ENCODE data around the gene UNG.

UNG gene

GRCh38 chr12:109157986-109158385 is 60.6 kb downstream of the UNG start:
- no peak for DNase-seq

GRCh38 chr12:109160433-109160832 is 63.0 kb downstream of the UNG start:
- no peak for DNase-seq

Measured in NCI-H774 (cell line).